ENCODE measurements around the gene ARMC8. TPM values are rescaled to one million over a fixed set of nuclear protein-coding genes. Genes with fewer than 3 reads are reported as not detected.

The ARMC8 gene
- polyA plus RNA-seq, 1 donor from 2014 or later: 42.6 TPM

GRCh38 chr3:138186221-138186620, 880 bp upstream of the ARMC8 start:
- Mint-ChIP-seq H3K9me3 (no peaks in the 10 kb centered on the region), H3K4me3 (peak overlapping the region in 3 of 4 donors; percentile 94 to 97 (median 96)), H3K4me1 (peaks cover 21 to 26% (median 25%) of the 10 kb centered on the region in 3 donors), H3K27ac (peak overlapping the region in 1 of 3 donors; percentile 56), H3K27me3 (peaks cover 10% of the 10 kb centered on the region), H3K36me3 (peaks cover 4% of the 10 kb centered on the region)

GRCh38 chr3:138186803-138187295, 252 bp upstream of the ARMC8 start:
- Mint-ChIP-seq H3K9me3 (no peaks in the 10 kb centered on the region), H3K36me3 (peaks cover 4% of the 10 kb centered on the region), H3K4me1 (peaks cover 21 to 32% (median 30%) of the 10 kb centered on the region in 3 donors), H3K27me3 (peaks cover 10% of the 10 kb centered on the region), H3K4me3 (peak overlapping the region; percentile 94 to 99 (median 96)), H3K27ac (peak overlapping the region; percentile 56 to 99 (median 99))

- no peaks in the 10 kb centered on the region for H3K9me3 Mint-ChIP-seq
- H3K27ac Mint-ChIP-seq: peak overlapping the region; percentile 56 to 99 (median 99)
- H3K4me1 Mint-ChIP-seq: peaks cover 21 to 32% (median 30%) of the 10 kb centered on the region in 3 donors
- peaks cover 10% of the 10 kb centered on the region for H3K27me3 Mint-ChIP-seq
- peak overlapping the region; percentile 94 to 99 (median 96) for H3K4me3 Mint-ChIP-seq
- H3K36me3 Mint-ChIP-seq: peaks cover 4% of the 10 kb centered on the region
These were observed 1.1 kb downstream of the ARMC8 start for GRCh38 chr3:138188013-138188730.

- Mint-ChIP-seq H3K27ac (no peak overlapping the region), H3K36me3 (no peaks in the 10 kb centered on the region), H3K4me1 (peaks cover 17 to 42% (median 35%) of the 10 kb centered on the region in 3 donors), H3K4me3 (no peak overlapping the region), H3K9me3 (no peaks in the 10 kb centered on the region), H3K27me3 (no peaks in the 10 kb centered on the region)
These were observed 8.4 kb downstream of the ARMC8 start for GRCh38 chr3:138195481-138195880.

GRCh38 chr3:138196023-138196422, 8.9 kb downstream of the ARMC8 start:
- Mint-ChIP-seq H3K27ac (no peak overlapping the region), H3K4me3 (no peak overlapping the region), H3K4me1 (peaks cover 17 to 37% (median 33%) of the 10 kb centered on the region in 3 donors), H3K9me3 (no peaks in the 10 kb centered on the region), H3K27me3 (no peaks in the 10 kb centered on the region), H3K36me3 (no peaks in the 10 kb centered on the region)

GRCh38 chr3:138197058-138197457, 10.0 kb downstream of the ARMC8 start:
- Mint-ChIP-seq H3K4me3 (no peak overlapping the region), H3K4me1 (peaks cover 19 to 38% (median 30%) of the 10 kb centered on the region in 3 donors), H3K27me3 (no peaks in the 10 kb centered on the region), H3K27ac (no peak overlapping the region), H3K9me3 (no peaks in the 10 kb centered on the region), H3K36me3 (no peaks in the 10 kb centered on the region)

- no peaks in the 10 kb centered on the region for H3K9me3 Mint-ChIP-seq
- peaks cover 19 to 40% (median 30%) of the 10 kb centered on the region in 3 donors for H3K4me1 Mint-ChIP-seq
- no peak overlapping the region for H3K4me3 Mint-ChIP-seq
These were observed 10.4 kb downstream of the ARMC8 start for GRCh38 chr3:138197524-138197923.

GRCh38 chr3:138199851-138200250, 12.8 kb downstream of the ARMC8 start:
- Mint-ChIP-seq H3K36me3 (no peaks in the 10 kb centered on the region), H3K9me3 (no peaks in the 10 kb centered on the region), H3K27ac (no peak overlapping the region), H3K27me3 (no peaks in the 10 kb centered on the region), H3K4me1 (peaks cover 30 to 45% (median 43%) of the 10 kb centered on the region in 3 donors), H3K4me3 (no peak overlapping the region)

More at GRCh38 chr3:138197524-138197923, 10.4 kb downstream of the ARMC8 start:
- Mint-ChIP-seq H3K36me3 (no peaks in the 10 kb centered on the region), H3K27ac (no peak overlapping the region), H3K27me3 (no peaks in the 10 kb centered on the region)

- no peaks in the 10 kb centered on the region for H3K9me3 Mint-ChIP-seq
- H3K36me3 Mint-ChIP-seq: no peaks in the 10 kb centered on the region
- no peak overlapping the region for H3K27ac Mint-ChIP-seq
- H3K4me3 Mint-ChIP-seq: no peak overlapping the region
- H3K4me1 Mint-ChIP-seq: peaks cover 30 to 45% (median 45%) of the 10 kb centered on the region in 3 donors
- no peaks in the 10 kb centered on the region for H3K27me3 Mint-ChIP-seq
These were observed 13.3 kb downstream of the ARMC8 start for GRCh38 chr3:138200424-138200823.

GRCh38 chr3:138202945-138203701, 16.0 kb downstream of the ARMC8 start:
- Mint-ChIP-seq H3K4me3 (peak overlapping the region in 1 of 4 donors; percentile 58), H3K36me3 (peaks cover 7% of the 10 kb centered on the region), H3K9me3 (peaks cover 0 to 2% (median 0%) of the 10 kb centered on the region in 3 donors), H3K27ac (no peak overlapping the region), H3K27me3 (no peaks in the 10 kb centered on the region), H3K4me1 (peaks cover 22 to 49% (median 40%) of the 10 kb centered on the region in 3 donors)

GRCh38 chr3:138203938-138204337, 16.8 kb downstream of the ARMC8 start:
- Mint-ChIP-seq H3K9me3 (peaks cover 0 to 2% (median 0%) of the 10 kb centered on the region in 3 donors), H3K27ac (no peak overlapping the region), H3K36me3 (peaks cover 7% of the 10 kb centered on the region), H3K4me3 (no peak overlapping the region), H3K27me3 (no peaks in the 10 kb centered on the region), H3K4me1 (peaks cover 21 to 47% (median 38%) of the 10 kb centered on the region in 3 donors)

- Mint-ChIP-seq H3K27ac (no peak overlapping the region), H3K27me3 (no peaks in the 10 kb centered on the region), H3K36me3 (peaks cover 8% of the 10 kb centered on the region), H3K9me3 (peaks cover 0 to 2% (median 0%) of the 10 kb centered on the region in 3 donors), H3K4me3 (no peak overlapping the region), H3K4me1 (peaks cover 16 to 35% (median 30%) of the 10 kb centered on the region in 3 donors)
These were observed 18.4 kb downstream of the ARMC8 start for GRCh38 chr3:138205527-138205926.

- Mint-ChIP-seq H3K36me3 (peaks cover 8% of the 10 kb centered on the region), H3K27me3 (no peaks in the 10 kb centered on the region), H3K4me3 (no peak overlapping the region), H3K4me1 (peaks cover 16 to 35% (median 30%) of the 10 kb centered on the region in 3 donors), H3K27ac (peak overlapping the region in 1 of 3 donors; percentile 39), H3K9me3 (peaks cover 0 to 2% (median 0%) of the 10 kb centered on the region in 3 donors)
These were observed 19.1 kb downstream of the ARMC8 start for GRCh38 chr3:138206196-138206595.

- no peak overlapping the region for H3K27ac Mint-ChIP-seq
- H3K4me1 Mint-ChIP-seq: peaks cover 9 to 17% (median 17%) of the 10 kb centered on the region in 3 donors
- peaks cover 0 to 2% (median 0%) of the 10 kb centered on the region in 3 donors for H3K9me3 Mint-ChIP-seq
- H3K27me3 Mint-ChIP-seq: no peaks in the 10 kb centered on the region
- peaks cover 10% of the 10 kb centered on the region for H3K36me3 Mint-ChIP-seq
- H3K4me3 Mint-ChIP-seq: no peak overlapping the region
These were observed 23.4 kb downstream of the ARMC8 start for GRCh38 chr3:138210528-138210927.

All from IgD-negative memory B cell (primary cell).